OCI-LY7 (cell line): ENCODE data around the gene OXSR1. TPM values are rescaled to one million over a fixed set of nuclear protein-coding genes. Genes with fewer than 3 reads are reported as not detected.

ENCODE experiments used
- BruUV-seq: library from RNA; stranded (reverse); fragments of 400-500 nt; replicated peaks from 2 replicates; lab custom pipeline; 2021; lab: Mats Ljungman, UMichigan
- CTCF ChIA-PET: fragments of 300-600 bp; sonication (Branson Sonifier 250); formaldehyde crosslinking; loops from one replicate; lab custom pipeline; 2022; ENCODE audit warnings: antibody characterized with exemption; ENCODE audit not compliant: unreplicated experiment; lab: Charles Lee
- POLR2A ChIA-PET: fragments of 300-600 bp; sonication (Branson Sonifier 250); formaldehyde crosslinking; loops from one replicate; lab custom pipeline; 2022; ENCODE audit warnings: antibody characterized with exemption; lab: Charles Lee
- DNase-seq: peaks from one replicate; pipeline ENCODE4 v3.0.0-alpha.2; 2015; ENCODE audit warnings: low spot score
- H2AFZ ChIP-seq: fragments of 200-600 bp; sonication (generic), shearing (Covaris generic); 2 replicates; pipeline ENCODE4 v1.6.1; 2014; ENCODE audit warnings: mild to moderate bottlenecking, antibody characterized with exemption, low read length, moderate library complexity
- H3K27ac ChIP-seq: fragments of 200-600 bp; sonication (generic); 2 replicates; pipeline ENCODE4 v1.5.1; 2014; ENCODE audit warnings: mixed run types, low read depth, mild to moderate bottlenecking, moderate library complexity, low read length, inconsistent platforms; ENCODE audit not compliant: poor library complexity, severe bottlenecking
- H3K36me3 ChIP-seq: fragments of 200-600 bp; sonication (generic); 2 replicates; pipeline ENCODE4 v1.6.1; 2014; ENCODE audit warnings: mild to moderate bottlenecking, antibody characterized with exemption, low read length, moderate library complexity, mixed read lengths; ENCODE audit not compliant: insufficient read depth
- H3K4me1 ChIP-seq: fragments of 200-600 bp; sonication (generic); 2 replicates; pipeline ENCODE4 v1.5.1; 2014; ENCODE audit warnings: mild to moderate bottlenecking, low read length; ENCODE audit not compliant: insufficient read depth, poor library complexity, severe bottlenecking
- H3K4me2 ChIP-seq: fragments of 200-600 bp; sonication (generic); 2 replicates; pipeline ENCODE4 v1.6.1; 2014; ENCODE audit warnings: mild to moderate bottlenecking, low read length
- H3K4me3 ChIP-seq: fragments of 200-600 bp; sonication (generic); 2 replicates; pipeline ENCODE4 v1.5.1; 2014; ENCODE audit warnings: mild to moderate bottlenecking, low read depth, low read length; ENCODE audit not compliant: poor library complexity, severe bottlenecking
- H3K79me2 ChIP-seq: fragments of 200-600 bp; sonication (generic); 2 replicates; pipeline ENCODE4 v1.6.1; 2016; ENCODE audit warnings: low read depth, mild to moderate bottlenecking, low read length, moderate library complexity, mixed read lengths; ENCODE audit not compliant: insufficient read depth
- H3K9me2 ChIP-seq: fragments of 200-600 bp; sonication (generic); 2 replicates; pipeline ENCODE4 v1.6.1; 2016; ENCODE audit warnings: mild to moderate bottlenecking, low read length, mixed read lengths; ENCODE audit not compliant: insufficient read depth
- H3K9me3 ChIP-seq: fragments of 200-600 bp; sonication (generic); 2 replicates; pipeline ENCODE4 v1.6.1; 2014; ENCODE audit warnings: mild to moderate bottlenecking, mixed run types, low read length, mixed read lengths
- H4K20me1 ChIP-seq: fragments of 200-600 bp; sonication (generic); 2 replicates; pipeline ENCODE4 v1.6.1; 2014; ENCODE audit warnings: mild to moderate bottlenecking, antibody characterized with exemption, low read length, moderate library complexity, mixed read lengths; ENCODE audit not compliant: insufficient read depth
- CTCF ChIP-seq: fragments of 200-600 bp; sonication (generic); conservative IDR thresholded peaks from 2 replicates; pipeline ENCODE4 v1.5.1; 2014; ENCODE audit warnings: mild to moderate bottlenecking, antibody characterized with exemption, low read length, moderate library complexity, mixed read lengths
- EZH2phosphoT487 ChIP-seq: fragments of 200-600 bp; sonication (generic); IDR thresholded peaks from 2 replicates; pipeline ENCODE4 v1.6.1; 2018; ENCODE audit warnings: low read depth, borderline replicate concordance, mild to moderate bottlenecking, mixed run types, antibody characterized with exemption, low read length, moderate library complexity, mixed read lengths
- intact Hi-C: fragments of 100-400 bp; cut with micrococcal nuclease; formaldehyde crosslinking; loops from one replicate; pipeline ENCODE4 v1.10.0; 2022; ENCODE audit not compliant: unreplicated experiment
- total RNA-seq, 2 experiments: library from RNA; depleted of rRNA in 1 of 2; stranded (reverse); fragments of >200 nt in 1 of 2; shearing (Covaris generic) in 1 of 2; gene quantifications; 2 replicates each; pipeline ENCODE4 v1.2.3, GENCODE V29; 2014 to 2022

The OXSR1 gene
- total RNA-seq, 2 experiments from 2014 or later = 21.4 to 43.7 TPM

DNA sequence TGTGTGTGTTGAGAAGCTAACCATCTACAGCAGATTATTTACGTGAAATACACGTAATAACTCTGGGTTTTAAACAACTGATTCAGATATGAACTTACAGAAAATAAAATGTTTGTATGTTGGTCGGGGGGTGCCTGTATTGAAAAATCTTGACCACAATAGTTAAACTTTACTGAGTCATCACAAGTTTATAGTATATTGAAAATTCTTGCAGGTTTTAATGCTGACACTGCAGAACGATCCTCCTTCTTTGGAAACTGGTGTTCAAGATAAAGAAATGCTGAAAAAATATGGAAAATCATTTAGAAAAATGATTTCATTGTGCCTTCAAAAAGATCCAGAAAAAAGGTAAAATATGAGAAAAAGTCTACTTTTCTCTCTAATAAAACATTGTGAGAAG is 59.0 kb downstream of the OXSR1 start:
- Histone ChIP-seq H3K4me1 (no peaks in the 10 kb centered on the region), H4K20me1 (no peaks in the 10 kb centered on the region), H3K36me3 (peaks cover 72% of the 10 kb centered on the region), H3K4me3 (no peak overlapping the region), H2AFZ (no peak overlapping the region), H3K27ac (no peak overlapping the region), H3K9me2 (no peaks in the 10 kb centered on the region), H3K9me3 (no peaks in the 10 kb centered on the region), H3K4me2 (no peak overlapping the region), H3K79me2 (no peaks in the 10 kb centered on the region)
- ChIA-PET CTCF (no interaction called here), POLR2A (interaction anchor here (1.2 kb wide), 1 partner anchor 11 kb away, joined by 3 read pairs; no protein-coding TSS in a partner anchor)
- TF ChIP-seq EZH2phosphoT487 (no peak), CTCF (no peak)
- BruUV-seq = no TSS peak
- DNase-seq = no peak
- intact Hi-C loops = no loop called here

DNA sequence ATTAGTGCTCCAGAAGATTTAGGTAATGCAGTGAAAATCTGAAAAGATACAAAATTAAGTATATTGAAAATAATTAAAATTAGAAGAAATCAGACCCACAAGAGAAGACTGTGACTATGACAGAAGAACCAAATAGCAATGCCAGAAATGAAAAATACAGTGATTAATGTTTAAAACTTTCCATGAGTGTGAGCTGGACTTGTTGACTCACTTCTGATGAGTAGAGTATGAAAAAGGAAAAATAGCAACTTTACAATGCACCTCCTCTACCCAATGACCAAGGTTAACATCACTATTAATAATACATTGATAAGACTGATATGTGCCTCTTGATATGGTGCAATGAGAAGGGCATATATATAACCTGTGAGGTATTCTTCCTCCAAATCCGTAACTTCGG is 60.9 kb downstream of the OXSR1 start:
- peaks cover 92% of the 10 kb centered on the region for H3K36me3 ChIP-seq
- H4K20me1 ChIP-seq = no peaks in the 10 kb centered on the region
- H3K4me1 ChIP-seq = no peaks in the 10 kb centered on the region
- TF ChIP-seq CTCF (no peak), EZH2phosphoT487 (no peak)
- no peak overlapping the region for H2AFZ ChIP-seq
- DNase-seq = no peak
- intact Hi-C loops = no loop called here
- no peak overlapping the region for H3K27ac ChIP-seq
- CTCF ChIA-PET = interaction anchor here (0.5 kb wide), 1 partner anchor 22 kb away, joined by 3 read pairs; no protein-coding TSS in a partner anchor
- H3K4me2 ChIP-seq = no peak overlapping the region
- POLR2A ChIA-PET = interaction anchor here (0.7 kb wide), 1 partner anchor 29 kb away, joined by 3 read pairs; no protein-coding TSS in a partner anchor
- no peak overlapping the region for H3K4me3 ChIP-seq
- no peaks in the 10 kb centered on the region for H3K9me2 ChIP-seq
- BruUV-seq = TSS peak; percentile 28
- H3K79me2 ChIP-seq = no peaks in the 10 kb centered on the region
- no peaks in the 10 kb centered on the region for H3K9me3 ChIP-seq

DNA sequence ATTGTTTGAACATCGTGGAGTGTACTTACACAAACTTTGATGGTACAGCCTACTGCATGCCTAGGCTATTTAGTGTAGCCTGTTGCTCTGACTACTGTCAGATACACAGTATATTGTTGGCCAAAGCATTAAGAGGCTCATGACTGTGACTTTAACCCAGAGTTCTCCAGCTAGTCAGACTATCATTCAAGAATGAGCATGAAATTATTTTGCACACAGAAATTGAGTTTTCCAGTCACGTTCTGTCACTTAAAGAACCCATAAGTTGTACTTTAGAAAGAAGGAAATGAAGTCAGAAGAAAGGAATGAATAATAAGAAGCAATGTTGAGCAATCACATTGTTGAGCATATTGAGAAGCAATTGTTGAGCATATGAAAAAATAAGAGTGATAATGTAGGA is 62.7 kb downstream of the OXSR1 start:
- BruUV-seq = no TSS peak
- Histone ChIP-seq H3K36me3 (peaks cover 83% of the 10 kb centered on the region), H2AFZ (no peak overlapping the region), H3K27ac (no peak overlapping the region), H3K4me2 (no peak overlapping the region), H3K9me3 (no peaks in the 10 kb centered on the region), H4K20me1 (no peaks in the 10 kb centered on the region), H3K4me1 (no peaks in the 10 kb centered on the region), H3K79me2 (no peaks in the 10 kb centered on the region), H3K9me2 (no peaks in the 10 kb centered on the region), H3K4me3 (no peak overlapping the region)
- POLR2A ChIA-PET = no interaction called here
- CTCF ChIA-PET = no interaction called here
- TF ChIP-seq CTCF (no peak), EZH2phosphoT487 (no peak)
- intact Hi-C loops = no loop called here
- no peak for DNase-seq
